Endothelial cell of umbilical vein (primary cell): ENCODE data around the gene TENM4. TPM values are rescaled to one million over a fixed set of nuclear protein-coding genes. Genes with fewer than 3 reads are reported as not detected.

Experiments
- BruUV-seq: library from RNA; stranded (reverse); fragments of 400-500 nt; replicated peaks from 2 replicates; lab custom pipeline; 2021; lab: Mats Ljungman, UMichigan
- CTCF ChIA-PET: fragments of 300-600, 350-600 bp; sonication (Branson Sonifier 250); formaldehyde crosslinking; loops from one replicate; lab custom pipeline; 2021; ENCODE audit warnings: antibody characterized with exemption, inconsistent platforms; lab: Charles Lee
- POLR2A ChIA-PET: fragments of 300-600, 350-600 bp; sonication (Branson Sonifier 250); formaldehyde crosslinking; loops from one replicate; lab custom pipeline; 2021; ENCODE audit warnings: antibody characterized with exemption, inconsistent platforms; lab: Charles Lee
- DNase-seq: peaks from one replicate; pipeline ENCODE4 v3.0.0-alpha.2; 2011; ENCODE audit warnings: low read depth, low spot score
- FAIRE-seq: peaks from 2 replicates; lab custom pipeline; 2011; peaks lifted over from hg19 to GRCh38; lab: Jason Lieb, UNC
- H2AFZ ChIP-seq: 2 replicates; pipeline ENCODE4 v1.6.0; 2012; ENCODE audit warnings: low read depth, low read length, control low read depth, inconsistent platforms
- H3K27ac ChIP-seq: 2 replicates; pipeline ENCODE4 v1.5.1; 2011; ENCODE audit warnings: low read depth, mild to moderate bottlenecking, control low read depth, low read length, moderate library complexity; ENCODE audit not compliant: insufficient read depth
- H3K27me3 ChIP-seq, 2 experiments: 2 replicates each; pipeline versions ENCODE4 v1.6.0 to v1.6.1; 2011; ENCODE audit warnings: low read length in 2 of 2, mixed read lengths in 1 of 2; ENCODE audit not compliant: control insufficient read depth in 2 of 2, insufficient read depth in 2 of 2
- H3K36me3 ChIP-seq, 2 experiments: 2 replicates in 1 of 2; 3 replicates in 1 of 2; pipeline ENCODE4 v1.5.1; 2011; ENCODE audit warnings: low read length in 2 of 2, mild to moderate bottlenecking in 1 of 2, moderate library complexity in 1 of 2; ENCODE audit not compliant: control insufficient read depth in 2 of 2, insufficient read depth in 2 of 2; ENCODE audit errors: extremely low read depth in 1 of 2
- H3K4me1 ChIP-seq: 3 replicates; pipeline ENCODE4 v1.5.1; 2011; ENCODE audit warnings: mild to moderate bottlenecking, low read length; ENCODE audit not compliant: control insufficient read depth, insufficient read depth; ENCODE audit errors: extremely low read depth
- H3K4me2 ChIP-seq: 2 replicates; pipeline ENCODE4 v1.6.1; 2011; ENCODE audit warnings: low read length, control low read depth, mixed read lengths; ENCODE audit not compliant: insufficient read depth
- H3K4me3 ChIP-seq, 3 experiments: fragments of 200-600 bp in 1 of 3; sonication (generic), shearing (Covaris generic) in 1 of 3; replicated peaks in 1 of 3; 2 replicates each; pipeline ENCODE4 v1.5.1; 2011 to 2016; ENCODE audit warnings: control low read depth in 3 of 3, low read length in 3 of 3, mild to moderate bottlenecking in 2 of 3, inconsistent platforms in 1 of 3, low read depth in 1 of 3, moderate library complexity in 1 of 3; ENCODE audit not compliant: insufficient read depth in 1 of 3
- H3K79me2 ChIP-seq: 2 replicates; pipeline ENCODE4 v1.6.0; 2012; ENCODE audit warnings: low read length, inconsistent platforms; ENCODE audit not compliant: control insufficient read depth, insufficient read depth
- H3K9ac ChIP-seq: replicated peaks from 2 replicates; pipeline ENCODE3; 2011; ENCODE audit warnings: low read length, control low read depth; ENCODE audit not compliant: insufficient read depth; ENCODE audit errors: extremely low read depth
- H3K9me1 ChIP-seq: replicated peaks from 3 replicates; pipeline ENCODE4 v1.6.0; 2011; ENCODE audit warnings: mild to moderate bottlenecking, low read length; ENCODE audit not compliant: control insufficient read depth, insufficient read depth; ENCODE audit errors: extremely low read depth
- H3K9me3 ChIP-seq: replicated peaks from 2 replicates; pipeline ENCODE4 v1.5.1; 2012; ENCODE audit warnings: low read length, inconsistent platforms; ENCODE audit not compliant: control insufficient read depth, insufficient read depth
- H4K20me1 ChIP-seq: replicated peaks from 2 replicates; pipeline ENCODE3; 2011; ENCODE audit warnings: mild to moderate bottlenecking, low read length; ENCODE audit not compliant: control insufficient read depth, insufficient read depth; ENCODE audit errors: extremely low read depth
- EZH2 ChIP-seq: IDR thresholded peaks from 2 replicates; pipeline ENCODE4 v1.6.1; 2012; ENCODE audit warnings: borderline replicate concordance, low read depth, mild to moderate bottlenecking, moderate library complexity, low read length, inconsistent platforms; ENCODE audit not compliant: severe bottlenecking
- FOS ChIP-seq: IDR thresholded peaks from 2 replicates; pipeline ENCODE4 v1.6.1; 2011; ENCODE audit warnings: mild to moderate bottlenecking, low read length, moderate library complexity, borderline replicate concordance; ENCODE audit not compliant: insufficient read depth
- GATA2 ChIP-seq: IDR thresholded peaks from 2 replicates; pipeline ENCODE4 v1.7.0; 2011; ENCODE audit warnings: low read depth, mild to moderate bottlenecking, moderate library complexity, mixed read lengths, low read length; ENCODE audit not compliant: insufficient read length, insufficient read depth
- JUN ChIP-seq: IDR thresholded peaks from 2 replicates; pipeline ENCODE4 v1.6.1; 2011; ENCODE audit warnings: borderline replicate concordance, low read depth; ENCODE audit not compliant: insufficient read length, insufficient read depth
- MYC ChIP-seq: IDR thresholded peaks from one replicate; pipeline ENCODE4 v1.6.1; 2011; ENCODE audit warnings: mild to moderate bottlenecking, low read depth, low read length
- POLR2A ChIP-seq: IDR thresholded peaks from 2 replicates; pipeline ENCODE4 v1.6.1; 2012; ENCODE audit warnings: low read depth, mild to moderate bottlenecking, control low read depth, low read length
- POLR2AphosphoS5 ChIP-seq: IDR thresholded peaks from 2 replicates; pipeline ENCODE4 v1.6.1; 2012; ENCODE audit warnings: low read depth, mild to moderate bottlenecking, control low read depth, low read length, moderate library complexity; ENCODE audit not compliant: insufficient read depth
- dilution Hi-C: fragments of 300-500 bp; cut with MboI; formaldehyde crosslinking; loops from one replicate; pipeline ENCODE4 v1.15.0; 2019; ENCODE audit warnings: low sequenced_read_pairs; ENCODE audit not compliant: extremely low pct_ligation_motif_present
- intact Hi-C: fragments of 100-400 bp; cut with micrococcal nuclease; formaldehyde crosslinking; loops from one replicate; pipeline ENCODE4 v1.10.0; 2022
- polyA plus RNA-seq, 4 experiments: library from polyadenylated mRNA; depleted of rRNA in 3 of 4; stranded (reverse) in 3 of 4; unstranded in 1 of 4; fragments of >200 nt; gene quantifications; 2 replicates each; pipeline versions ENCODE4 v1.2.1 to v1.2.3, GENCODE V29; 2011 to 2012; ENCODE audit warnings: missing spikeins in 1 of 4
- total RNA-seq: library from RNA; stranded (reverse); gene quantifications from 2 replicates; pipeline ENCODE4 v1.2.3, GENCODE V29; 2021
- TF ChIP-seq, protein P1 (sequence below), 2 donors: IDR thresholded peaks; 1 replicate in 1 of 2; 2 replicates in 1 of 2; pipeline ENCODE4 v1.5.1; 2011; ENCODE audit warnings: low read length in 2 of 2, mild to moderate bottlenecking in 2 of 2, moderate library complexity in 2 of 2, control low read depth in 1 of 2, inconsistent platforms in 1 of 2, low read depth in 1 of 2; ENCODE audit not compliant: insufficient read depth in 1 of 2; ENCODE audit errors: extremely low read depth in 1 of 2
- TF ChIP-seq, protein P2 (sequence below): IDR thresholded peaks from 2 replicates; pipeline ENCODE4 v1.6.1; 2011; ENCODE audit not compliant: insufficient read depth, insufficient read length

TENM4 gene
- total and polyA plus RNA-seq, 2 donors (not counting 3 experiments of a cell fraction or from before 2014, with no cell fraction given), result 0.06 to 0.27 TPM

DNA sequence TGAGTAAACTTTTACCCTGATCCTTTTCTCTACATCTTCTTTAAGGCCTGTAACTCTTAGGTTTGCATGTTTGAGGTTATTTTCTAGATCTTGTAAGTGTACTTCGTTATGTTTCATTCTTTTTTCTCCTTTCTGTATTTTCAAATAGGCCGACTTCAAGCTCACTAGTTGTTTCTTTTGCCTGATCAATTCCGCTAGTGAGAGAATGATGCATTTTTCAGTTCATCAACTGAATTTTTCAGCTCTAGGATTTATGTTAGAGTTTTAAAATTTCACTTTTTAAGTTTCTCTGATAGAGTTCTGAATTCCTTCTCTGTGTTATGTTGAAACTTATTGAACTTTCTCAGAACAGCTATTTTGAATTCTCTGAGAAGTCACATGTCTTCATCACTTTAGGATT, 810.7 kb downstream of the TENM4 start:
- H3K4me3 ChIP-seq, result no peak overlapping the region
- DNase-seq (no peak), FAIRE-seq (no peak)
- H3K9me1 ChIP-seq, result no peaks in the 10 kb centered on the region
- ChIA-PET CTCF (no interaction called here), POLR2A (no interaction called here)
- no TSS peak for BruUV-seq
- no peaks in the 10 kb centered on the region for H3K4me1 ChIP-seq
- no peaks in the 10 kb centered on the region for H4K20me1 ChIP-seq
- TF ChIP-seq JUN (no peak), MYC (no peak), FOS (no peak), POLR2A (no peak), EZH2 (no peak), POLR2AphosphoS5 (no peak), GATA2 (no peak)
- TF ChIP-seq, protein P1, sequence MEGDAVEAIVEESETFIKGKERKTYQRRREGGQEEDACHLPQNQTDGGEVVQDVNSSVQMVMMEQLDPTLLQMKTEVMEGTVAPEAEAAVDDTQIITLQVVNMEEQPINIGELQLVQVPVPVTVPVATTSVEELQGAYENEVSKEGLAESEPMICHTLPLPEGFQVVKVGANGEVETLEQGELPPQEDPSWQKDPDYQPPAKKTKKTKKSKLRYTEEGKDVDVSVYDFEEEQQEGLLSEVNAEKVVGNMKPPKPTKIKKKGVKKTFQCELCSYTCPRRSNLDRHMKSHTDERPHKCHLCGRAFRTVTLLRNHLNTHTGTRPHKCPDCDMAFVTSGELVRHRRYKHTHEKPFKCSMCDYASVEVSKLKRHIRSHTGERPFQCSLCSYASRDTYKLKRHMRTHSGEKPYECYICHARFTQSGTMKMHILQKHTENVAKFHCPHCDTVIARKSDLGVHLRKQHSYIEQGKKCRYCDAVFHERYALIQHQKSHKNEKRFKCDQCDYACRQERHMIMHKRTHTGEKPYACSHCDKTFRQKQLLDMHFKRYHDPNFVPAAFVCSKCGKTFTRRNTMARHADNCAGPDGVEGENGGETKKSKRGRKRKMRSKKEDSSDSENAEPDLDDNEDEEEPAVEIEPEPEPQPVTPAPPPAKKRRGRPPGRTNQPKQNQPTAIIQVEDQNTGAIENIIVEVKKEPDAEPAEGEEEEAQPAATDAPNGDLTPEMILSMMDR (IDR thresholded peaks at IDR 0.05; ENCODE audit: extremely low read depth in 1 of 2, insufficient read depth in 1 of 2, low read depth in 1 of 2, low read length in 2 of 2), result no peak
- TF ChIP-seq, protein P2, sequence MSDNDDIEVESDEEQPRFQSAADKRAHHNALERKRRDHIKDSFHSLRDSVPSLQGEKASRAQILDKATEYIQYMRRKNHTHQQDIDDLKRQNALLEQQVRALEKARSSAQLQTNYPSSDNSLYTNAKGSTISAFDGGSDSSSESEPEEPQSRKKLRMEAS, result no peak
- H3K27ac ChIP-seq, result no peak overlapping the region
- no peak overlapping the region for H2AFZ ChIP-seq
- H3K27me3 ChIP-seq, result no peaks in the 10 kb centered on the region
- no peaks in the 10 kb centered on the region for H3K79me2 ChIP-seq
- no peaks in the 10 kb centered on the region for H3K36me3 ChIP-seq
- H3K9me3 ChIP-seq, result no peaks in the 10 kb centered on the region
- H3K9ac ChIP-seq, result no peak overlapping the region
- H3K4me2 ChIP-seq, result no peak overlapping the region
- intact Hi-C loops (no loop called here), dilution Hi-C loops (no loop called here)
